WTC11 (cell line): ENCODE results near the gene TMEM120B. TPM values are rescaled to one million over a fixed set of nuclear protein-coding genes. Genes with fewer than 3 reads are reported as not detected.

Experiments
- ATAC-seq: fragments of 200-7000 bp; cut with Tn5 transposase; 2 replicates; pipeline ENCODE4 v1.10.0; 2021; ENCODE audit warnings: mild to moderate bottlenecking, moderate library complexity
- CTCF ChIA-PET: fragments of 300-600 bp; sonication (Branson Sonifier 250); formaldehyde crosslinking; loops from one replicate; lab custom pipeline; 2021; ENCODE audit warnings: antibody characterized with exemption; lab: Charles Lee
- POLR2A ChIA-PET: fragments of 350-600 bp; sonication (Branson Sonifier 250); formaldehyde crosslinking; loops from one replicate; lab custom pipeline; 2021; ENCODE audit warnings: antibody characterized with exemption; lab: Charles Lee
- DNase-seq: peaks from one replicate; pipeline ENCODE4 v3.0.0; 2021; ENCODE audit warnings: low spot score
- H3K27ac Mint-ChIP-seq: 2 replicates; pipeline ENCODE4 v1.8.0; 2021; ENCODE audit warnings: mixed read lengths
- H3K27me3 Mint-ChIP-seq: 2 replicates; pipeline ENCODE4 v1.8.0; 2021; ENCODE audit warnings: low read depth, mild to moderate bottlenecking, moderate library complexity, mixed read lengths
- H3K36me3 Mint-ChIP-seq: 2 replicates; pipeline ENCODE4 v1.8.0; 2021; ENCODE audit warnings: mixed read lengths
- H3K4me1 Mint-ChIP-seq: 2 replicates; pipeline ENCODE4 v1.8.0; 2022; ENCODE audit warnings: mixed read lengths
- H3K4me3 Mint-ChIP-seq: 2 replicates; pipeline ENCODE4 v1.8.0; 2021; ENCODE audit warnings: mild to moderate bottlenecking, moderate library complexity, mixed read lengths
- H3K9me3 Mint-ChIP-seq: 2 replicates; pipeline ENCODE4 v1.8.0; 2021; ENCODE audit warnings: mixed read lengths
- ATF1 ChIP-seq: sonication (generic); formaldehyde crosslinking; IDR thresholded peaks from 2 replicates; pipeline ENCODE4 v1.8.1; 2023; ENCODE audit warnings: mild to moderate bottlenecking, moderate library complexity, missing genetic modification reagents
- CREB1 ChIP-seq: sonication (generic); formaldehyde crosslinking; IDR thresholded peaks from 2 replicates; pipeline ENCODE4 v1.8.0; 2023; ENCODE audit warnings: mild to moderate bottlenecking, missing genetic modification reagents
- EMX1 ChIP-seq: fragments of 250-450 bp; sonication (Bioruptor Pico); IDR thresholded peaks from 2 replicates; pipeline ENCODE4 v1.8.0; 2021; ENCODE audit warnings: mild to moderate bottlenecking
- GABPB1 ChIP-seq: sonication (generic); formaldehyde crosslinking; IDR thresholded peaks from 2 replicates; pipeline ENCODE4 v1.8.1; 2023; ENCODE audit warnings: mild to moderate bottlenecking, missing genetic modification reagents
- KAT7 ChIP-seq: sonication (generic); formaldehyde crosslinking; IDR thresholded peaks from 2 replicates; pipeline ENCODE4 v1.8.1; 2023; ENCODE audit warnings: missing genetic modification reagents, mild to moderate bottlenecking, borderline replicate concordance
- NFE2L1 ChIP-seq: sonication (generic); formaldehyde crosslinking; IDR thresholded peaks from 2 replicates; pipeline ENCODE4 v1.8.1; 2023; ENCODE audit warnings: missing genetic modification reagents
- NR2C2 ChIP-seq: sonication (generic); formaldehyde crosslinking; IDR thresholded peaks from 2 replicates; pipeline ENCODE4 v1.8.0; 2022; ENCODE audit warnings: mild to moderate bottlenecking, missing genetic modification reagents
- NR3C1 ChIP-seq: sonication (generic); formaldehyde crosslinking; conservative IDR thresholded peaks from 2 replicates; pipeline ENCODE4 v1.8.1; 2023; ENCODE audit warnings: low read depth, mild to moderate bottlenecking, missing genetic modification reagents
- OVOL2 ChIP-seq: fragments of 250-450 bp; sonication (Bioruptor Pico); IDR thresholded peaks from 2 replicates; pipeline ENCODE4 v1.9.0; 2021; ENCODE audit warnings: mild to moderate bottlenecking, borderline replicate concordance
- RORB ChIP-seq: fragments of 250-450 bp; sonication (Bioruptor Pico); IDR thresholded peaks from 2 replicates; pipeline ENCODE4 v1.9.0; 2021; ENCODE audit warnings: mild to moderate bottlenecking
- TEAD1 ChIP-seq: sonication (generic); formaldehyde crosslinking; IDR thresholded peaks from 2 replicates; pipeline ENCODE4 v1.8.0; 2022; ENCODE audit warnings: mild to moderate bottlenecking, missing genetic modification reagents
- ZNF263 ChIP-seq: sonication (generic); formaldehyde crosslinking; IDR thresholded peaks from 2 replicates; pipeline ENCODE4 v1.8.1; 2022; ENCODE audit warnings: low read depth, mild to moderate bottlenecking, moderate library complexity, missing genetic modification reagents
- ZNF416 ChIP-seq: fragments of 250-450 bp; sonication (Bioruptor Pico); IDR thresholded peaks from 2 replicates; pipeline ENCODE4 v1.9.0; 2021; ENCODE audit warnings: mild to moderate bottlenecking, inconsistent platforms
- ZNF423 ChIP-seq: fragments of 250-450 bp; sonication (Bioruptor Pico); IDR thresholded peaks from 2 replicates; pipeline ENCODE4 v2.1.2; 2022; ENCODE audit warnings: mild to moderate bottlenecking, moderate library complexity
- total RNA-seq: library from RNA; stranded (reverse); gene quantifications from 3 replicates; pipeline ENCODE4 v1.2.3, GENCODE V29; 2021
- TF ChIP-seq, protein P1 (sequence below): sonication (generic); formaldehyde crosslinking; IDR thresholded peaks from 2 replicates; pipeline ENCODE4 v1.8.0; 2022; ENCODE audit warnings: mild to moderate bottlenecking, missing genetic modification reagents
- TF ChIP-seq, protein P2 (sequence below): sonication (generic); formaldehyde crosslinking; IDR thresholded peaks from 2 replicates; pipeline ENCODE4 v1.8.1; 2023; ENCODE audit warnings: mild to moderate bottlenecking, missing genetic modification reagents
- TF ChIP-seq, protein P3 (sequence below): fragments of 200-600 bp; IDR thresholded peaks from 2 replicates; pipeline ENCODE4 v1.8.0; 2022; ENCODE audit warnings: antibody characterized with exemption
- TF ChIP-seq, protein P4 (sequence below): sonication (generic); formaldehyde crosslinking; IDR thresholded peaks from 2 replicates; pipeline ENCODE4 v1.8.0; 2022; ENCODE audit warnings: mild to moderate bottlenecking, missing genetic modification reagents
- TF ChIP-seq, protein P5 (sequence below): fragments of 250-450 bp; sonication (Bioruptor Pico); conservative IDR thresholded peaks from 2 replicates; pipeline ENCODE4 v1.9.0; 2021; ENCODE audit warnings: mild to moderate bottlenecking
- TF ChIP-seq, protein P6 (sequence below): fragments of 250-450 bp; sonication (Bioruptor Pico); IDR thresholded peaks from 2 replicates; pipeline ENCODE4 v2.1.2; 2022; ENCODE audit warnings: mild to moderate bottlenecking, moderate library complexity
- TF ChIP-seq, protein P7 (sequence below): fragments of 250-450 bp; sonication (Bioruptor Pico); IDR thresholded peaks from 2 replicates; pipeline ENCODE4 v1.9.0; 2021; ENCODE audit warnings: moderate library complexity, mild to moderate bottlenecking, inconsistent platforms, borderline replicate concordance

TMEM120B gene
- total RNA-seq, 1 experiment from 2014 or later = 36.9 TPM

DNA sequence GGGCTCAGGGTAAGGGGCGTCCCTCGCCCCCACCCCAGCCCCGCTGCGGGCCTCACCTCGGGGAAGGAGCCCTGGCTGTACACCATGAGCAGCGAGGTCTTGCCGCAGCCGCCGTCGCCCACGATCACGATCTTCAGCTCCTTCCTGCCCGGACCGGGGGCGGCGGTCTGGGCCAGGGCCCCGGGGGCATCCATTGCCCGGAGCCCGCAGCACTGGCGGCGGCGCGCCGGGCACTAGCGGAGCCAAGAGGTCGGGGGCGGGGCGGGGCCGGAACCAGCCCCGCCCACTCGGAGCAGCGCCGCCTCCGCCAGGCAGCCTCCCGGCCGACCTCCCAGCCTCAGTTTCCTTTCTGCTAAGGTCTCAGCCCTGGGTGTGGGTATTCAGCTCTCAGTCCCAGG is 80.9 kb downstream of the TMEM120B start, which contains the start of gene RHOF:
RHOF (minus strand) TSS at position 249 of the 398 bp plus-strand sequence; CDS start at position 194, 55 bp downstream.
- Mint-ChIP-seq H3K4me3 (peak within 1 kb of the TSS; percentile 71), H3K4me1 (peaks cover 43% of the 10 kb centered on the region), H3K27ac (peak within 1 kb of the TSS; percentile 90), H3K36me3 (peaks cover 7% of the 10 kb centered on the region)
- TF ChIP-seq ZNF263 (CRISPR knock-in tag) = no peak
- TF ChIP-seq ZNF416 (CRISPR knock-in tag) = no peak
- TF ChIP-seq TEAD1 (CRISPR knock-in tag) = no peak; the same call in 1 of the 2 replicates
- TF ChIP-seq, protein P1, sequence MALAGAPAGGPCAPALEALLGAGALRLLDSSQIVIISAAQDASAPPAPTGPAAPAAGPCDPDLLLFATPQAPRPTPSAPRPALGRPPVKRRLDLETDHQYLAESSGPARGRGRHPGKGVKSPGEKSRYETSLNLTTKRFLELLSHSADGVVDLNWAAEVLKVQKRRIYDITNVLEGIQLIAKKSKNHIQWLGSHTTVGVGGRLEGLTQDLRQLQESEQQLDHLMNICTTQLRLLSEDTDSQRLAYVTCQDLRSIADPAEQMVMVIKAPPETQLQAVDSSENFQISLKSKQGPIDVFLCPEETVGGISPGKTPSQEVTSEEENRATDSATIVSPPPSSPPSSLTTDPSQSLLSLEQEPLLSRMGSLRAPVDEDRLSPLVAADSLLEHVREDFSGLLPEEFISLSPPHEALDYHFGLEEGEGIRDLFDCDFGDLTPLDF (CRISPR knock-in tag) = 0 out of 2 replicates have a peak, but pooled peaks have one; percentile 10
- TF ChIP-seq KAT7 (CRISPR knock-in tag) = no peak
- TF ChIP-seq, protein P2, sequence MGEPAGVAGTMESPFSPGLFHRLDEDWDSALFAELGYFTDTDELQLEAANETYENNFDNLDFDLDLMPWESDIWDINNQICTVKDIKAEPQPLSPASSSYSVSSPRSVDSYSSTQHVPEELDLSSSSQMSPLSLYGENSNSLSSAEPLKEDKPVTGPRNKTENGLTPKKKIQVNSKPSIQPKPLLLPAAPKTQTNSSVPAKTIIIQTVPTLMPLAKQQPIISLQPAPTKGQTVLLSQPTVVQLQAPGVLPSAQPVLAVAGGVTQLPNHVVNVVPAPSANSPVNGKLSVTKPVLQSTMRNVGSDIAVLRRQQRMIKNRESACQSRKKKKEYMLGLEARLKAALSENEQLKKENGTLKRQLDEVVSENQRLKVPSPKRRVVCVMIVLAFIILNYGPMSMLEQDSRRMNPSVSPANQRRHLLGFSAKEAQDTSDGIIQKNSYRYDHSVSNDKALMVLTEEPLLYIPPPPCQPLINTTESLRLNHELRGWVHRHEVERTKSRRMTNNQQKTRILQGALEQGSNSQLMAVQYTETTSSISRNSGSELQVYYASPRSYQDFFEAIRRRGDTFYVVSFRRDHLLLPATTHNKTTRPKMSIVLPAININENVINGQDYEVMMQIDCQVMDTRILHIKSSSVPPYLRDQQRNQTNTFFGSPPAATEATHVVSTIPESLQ = no peak
- TF ChIP-seq, all 79 proteins: peak for 1
- Mint-ChIP-seq H3K27me3 (no peaks in the 10 kb centered on the region; the same call in 1 of the 2 replicates), H3K9me3 (no peaks in the 10 kb centered on the region)
- DNase-seq (peak; percentile 69), ATAC-seq (peak; percentile 12)
- ChIA-PET POLR2A (interaction anchor here (0.6 to 11.7 kb wide), 7 partner anchors 9 to 216 kb away, joined by 4 to 161 read pairs (median 7); partner anchors contain the start of genes PSMD9, SETD1B and TMEM120B), CTCF (interaction anchor here (0.6 to 12.5 kb wide), 41 partner anchors 14 to 1445 kb away, joined by 3 to 532 read pairs (median 7); partner anchors contain the start of genes B3GNT4, CFAP251, PSMD9 and RNF34)

DNA sequence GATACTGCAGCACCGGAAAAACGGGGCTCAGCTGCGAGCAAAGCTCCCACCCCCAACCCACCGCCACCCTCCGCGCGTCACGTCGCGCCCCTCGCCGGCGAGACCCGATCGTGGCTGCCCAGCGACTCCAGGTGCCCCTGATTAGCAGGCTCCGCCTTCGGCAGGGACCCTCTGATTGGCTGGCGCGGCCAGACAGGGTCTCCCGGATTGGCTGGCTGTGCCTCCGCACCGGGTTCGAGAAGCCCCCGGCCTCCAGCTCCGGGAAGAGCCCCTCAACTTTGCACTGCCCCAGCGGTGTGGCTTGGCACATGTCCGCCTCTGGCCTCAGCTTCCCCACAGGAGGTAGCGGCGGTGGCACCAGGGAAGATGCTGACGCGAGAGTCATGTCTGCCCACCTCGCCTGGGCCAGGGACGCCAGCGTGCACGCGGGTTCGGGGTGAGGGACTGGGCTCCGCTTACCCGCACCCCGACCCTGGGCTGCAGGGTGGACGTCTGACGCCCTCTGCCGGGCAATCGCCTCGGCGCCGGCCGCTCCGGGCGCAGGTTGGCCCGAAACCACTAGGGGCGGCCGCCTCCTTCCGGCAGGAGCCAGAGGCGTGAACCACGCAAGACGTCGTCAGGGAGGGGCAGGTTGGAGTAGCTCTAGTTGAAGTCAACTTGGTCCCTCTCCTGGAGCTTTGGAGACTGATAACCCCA is 81.4 kb downstream of the TMEM120B start:
- H3K27ac Mint-ChIP-seq = peak overlapping the region; percentile 90
- H3K27me3 Mint-ChIP-seq = no peaks in the 10 kb centered on the region; the same call in 1 of the 2 replicates
- peaks cover 49% of the 10 kb centered on the region for H3K4me1 Mint-ChIP-seq
- peaks cover 10% of the 10 kb centered on the region for H3K36me3 Mint-ChIP-seq
- ChIA-PET CTCF (interaction anchor here (0.6 to 12.5 kb wide), 87 partner anchors 13 to 1737 kb away, joined by 3 to 532 read pairs (median 5); partner anchors contain the start of genes B3GNT4, BCL7A, CFAP251 and HPD), POLR2A (interaction anchor here (0.6 to 11.7 kb wide), 9 partner anchors 9 to 359 kb away, joined by 3 to 161 read pairs (median 6); partner anchors contain the start of genes PSMD9, SETD1B and TMEM120B)
- peak overlapping the region; percentile 71 for H3K4me3 Mint-ChIP-seq
- DNase-seq = peak; percentile 95
- no peaks in the 10 kb centered on the region for H3K9me3 Mint-ChIP-seq
- ATAC-seq = peak; percentile 60
- TF ChIP-seq, protein P3, sequence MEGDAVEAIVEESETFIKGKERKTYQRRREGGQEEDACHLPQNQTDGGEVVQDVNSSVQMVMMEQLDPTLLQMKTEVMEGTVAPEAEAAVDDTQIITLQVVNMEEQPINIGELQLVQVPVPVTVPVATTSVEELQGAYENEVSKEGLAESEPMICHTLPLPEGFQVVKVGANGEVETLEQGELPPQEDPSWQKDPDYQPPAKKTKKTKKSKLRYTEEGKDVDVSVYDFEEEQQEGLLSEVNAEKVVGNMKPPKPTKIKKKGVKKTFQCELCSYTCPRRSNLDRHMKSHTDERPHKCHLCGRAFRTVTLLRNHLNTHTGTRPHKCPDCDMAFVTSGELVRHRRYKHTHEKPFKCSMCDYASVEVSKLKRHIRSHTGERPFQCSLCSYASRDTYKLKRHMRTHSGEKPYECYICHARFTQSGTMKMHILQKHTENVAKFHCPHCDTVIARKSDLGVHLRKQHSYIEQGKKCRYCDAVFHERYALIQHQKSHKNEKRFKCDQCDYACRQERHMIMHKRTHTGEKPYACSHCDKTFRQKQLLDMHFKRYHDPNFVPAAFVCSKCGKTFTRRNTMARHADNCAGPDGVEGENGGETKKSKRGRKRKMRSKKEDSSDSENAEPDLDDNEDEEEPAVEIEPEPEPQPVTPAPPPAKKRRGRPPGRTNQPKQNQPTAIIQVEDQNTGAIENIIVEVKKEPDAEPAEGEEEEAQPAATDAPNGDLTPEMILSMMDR = peak; percentile 87
- TF ChIP-seq, protein P4, sequence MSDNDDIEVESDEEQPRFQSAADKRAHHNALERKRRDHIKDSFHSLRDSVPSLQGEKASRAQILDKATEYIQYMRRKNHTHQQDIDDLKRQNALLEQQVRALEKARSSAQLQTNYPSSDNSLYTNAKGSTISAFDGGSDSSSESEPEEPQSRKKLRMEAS (CRISPR knock-in tag) = peak; percentile 95
- TF ChIP-seq ZNF423 (CRISPR knock-in tag) (no peak), OVOL2 (CRISPR knock-in tag) (no peak), TEAD1 (CRISPR knock-in tag) (peak; percentile 12; the same call in 1 of the 2 replicates), ATF1 (CRISPR knock-in tag) (peak; percentile 59; the same call in 1 of the 2 replicates), NR3C1 (CRISPR knock-in tag) (no peak), NR2C2 (CRISPR knock-in tag) (no peak; the same call in 1 of the 2 replicates), RORB (no peak), CREB1 (CRISPR knock-in tag) (peak; percentile 79), NFE2L1 (CRISPR knock-in tag) (peak; percentile 70; the same call in 1 of the 2 replicates), GABPB1 (CRISPR knock-in tag) (peak; percentile 78), EMX1 (CRISPR knock-in tag) (peak; percentile 61; the same call in 1 of the 2 replicates)
- TF ChIP-seq, protein P5, sequence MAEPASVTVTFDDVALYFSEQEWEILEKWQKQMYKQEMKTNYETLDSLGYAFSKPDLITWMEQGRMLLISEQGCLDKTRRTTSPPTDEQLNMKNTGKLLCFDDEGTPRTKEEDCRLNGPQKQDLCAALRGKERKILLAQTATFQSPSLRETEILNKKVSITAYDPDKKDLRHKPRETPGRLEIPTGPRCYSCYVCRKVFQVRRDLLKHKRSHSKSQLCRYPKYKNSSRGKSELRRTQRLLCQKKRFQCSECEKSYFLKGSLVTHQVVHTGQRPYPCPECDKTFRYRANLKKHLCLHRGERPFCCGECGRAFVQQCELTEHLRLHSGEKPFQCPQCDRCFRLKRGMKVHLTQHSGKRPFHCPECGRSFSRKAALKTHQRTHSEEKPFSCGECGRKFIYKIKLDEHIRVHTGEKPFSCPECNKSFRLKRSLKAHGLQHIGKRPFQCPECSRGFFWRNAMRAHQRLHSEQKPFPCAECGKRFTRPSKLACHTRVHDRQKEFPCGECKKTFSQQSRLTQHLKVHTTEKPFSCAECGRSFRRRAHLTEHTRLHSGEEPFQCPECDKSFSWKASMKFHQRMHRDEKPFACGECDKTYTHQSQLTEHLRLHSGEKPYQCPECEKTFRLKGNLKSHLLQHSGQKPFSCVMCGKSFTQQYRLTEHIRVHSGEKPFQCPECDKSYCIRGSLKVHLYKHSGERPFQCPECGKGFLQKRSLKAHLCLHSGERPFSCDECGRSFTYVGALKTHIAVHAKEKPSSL (CRISPR knock-in tag) = no peak
- TF ChIP-seq, protein P6, sequence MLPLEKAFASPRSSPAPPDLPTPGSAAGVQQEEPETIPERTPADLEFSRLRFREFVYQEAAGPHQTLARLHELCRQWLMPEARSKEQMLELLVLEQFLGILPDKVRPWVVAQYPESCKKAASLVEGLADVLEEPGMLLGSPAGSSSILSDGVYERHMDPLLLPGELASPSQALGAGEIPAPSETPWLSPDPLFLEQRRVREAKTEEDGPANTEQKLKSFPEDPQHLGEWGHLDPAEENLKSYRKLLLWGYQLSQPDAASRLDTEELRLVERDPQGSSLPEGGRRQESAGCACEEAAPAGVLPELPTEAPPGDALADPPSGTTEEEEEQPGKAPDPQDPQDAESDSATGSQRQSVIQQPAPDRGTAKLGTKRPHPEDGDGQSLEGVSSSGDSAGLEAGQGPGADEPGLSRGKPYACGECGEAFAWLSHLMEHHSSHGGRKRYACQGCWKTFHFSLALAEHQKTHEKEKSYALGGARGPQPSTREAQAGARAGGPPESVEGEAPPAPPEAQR (CRISPR knock-in tag) = no peak
- TF ChIP-seq, protein P7, sequence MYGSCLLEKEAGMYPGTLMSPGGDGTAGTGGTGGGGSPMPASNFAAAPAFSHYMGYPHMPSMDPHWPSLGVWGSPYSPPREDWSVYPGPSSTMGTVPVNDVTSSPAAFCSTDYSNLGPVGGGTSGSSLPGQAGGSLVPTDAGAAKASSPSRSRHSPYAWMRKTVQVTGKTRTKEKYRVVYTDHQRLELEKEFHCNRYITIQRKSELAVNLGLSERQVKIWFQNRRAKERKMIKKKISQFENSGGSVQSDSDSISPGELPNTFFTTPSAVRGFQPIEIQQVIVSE (CRISPR knock-in tag) = no peak
